Stimulated activated CD4-positive, alpha-beta T cell treated with anti-CD3 and anti-CD28 coated beads, Interleukin-12 subunit alpha, Interleukin-12 subunit beta, amount 100 ng/mL, for 4 hours (primary cell): ENCODE measurements around the gene LCN12.

ENCODE experiments used
- DNase-seq: peaks from one replicate; pipeline ENCODE4 v3.0.0-alpha.2; 2020

LCN12 gene

DNA sequence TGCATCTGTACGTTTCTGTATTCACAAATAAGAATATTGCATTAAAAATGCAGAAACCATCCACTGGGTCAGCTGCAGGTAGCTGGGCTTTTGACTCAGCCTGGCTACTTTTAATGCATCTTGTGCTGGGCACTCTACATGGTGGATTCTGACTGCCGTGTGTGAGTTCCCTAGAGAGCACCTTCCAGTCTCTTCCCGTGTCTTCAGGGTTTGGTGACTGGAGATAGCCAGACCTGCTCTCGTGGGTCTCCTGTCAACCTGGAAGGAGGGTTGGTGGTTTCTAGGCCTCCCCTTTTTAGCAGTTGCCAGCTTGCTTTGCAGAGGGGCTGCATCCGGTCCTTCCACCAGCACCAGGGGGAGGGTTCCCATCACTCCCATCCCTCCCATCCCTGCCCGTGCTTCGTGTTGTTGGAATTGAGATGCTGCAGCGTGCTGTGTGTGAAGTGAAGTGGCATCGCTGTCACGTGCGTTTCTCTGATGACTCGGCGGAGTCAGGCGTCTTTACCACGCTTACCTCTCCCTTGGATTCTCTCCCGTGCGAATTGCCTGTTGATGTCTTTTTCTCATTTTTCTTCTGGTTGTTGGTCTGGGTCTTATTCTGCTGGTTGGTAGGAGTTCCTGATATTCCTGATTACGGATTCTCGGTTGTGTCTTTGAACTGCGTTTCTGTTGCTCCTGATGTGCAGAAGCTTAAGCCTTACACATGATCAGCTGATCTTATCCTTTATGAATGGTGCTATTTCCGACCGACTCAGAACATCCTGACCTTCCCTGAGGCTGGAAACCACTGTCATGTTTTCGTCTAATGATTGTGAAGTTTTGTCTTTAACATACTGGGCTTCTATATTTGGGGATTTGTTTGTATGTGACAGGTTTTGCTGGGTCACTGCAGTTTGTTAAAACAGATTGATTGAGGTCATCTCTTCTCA, 24.5 kb upstream of the LCN12 start:
- no peak for DNase-seq

DNA sequence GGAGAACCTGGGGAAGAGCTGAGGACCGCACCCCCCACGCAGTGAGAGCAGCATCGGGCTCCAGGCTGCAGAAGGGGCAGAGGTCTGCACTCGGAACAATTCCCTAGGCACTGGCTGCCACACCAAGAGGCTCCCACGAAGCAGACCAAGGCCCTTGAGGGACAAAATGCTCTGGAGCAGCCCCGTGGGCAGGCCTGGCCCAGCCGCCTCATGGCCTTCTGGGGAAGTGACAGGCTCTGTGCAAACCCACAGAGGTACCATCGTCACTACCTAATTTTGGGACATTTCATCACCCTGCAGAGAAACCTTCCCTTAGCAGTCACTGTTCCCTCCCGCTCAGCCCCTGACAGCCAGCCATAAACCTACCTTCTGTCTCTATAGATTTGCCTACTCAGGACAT, 23.5 kb upstream of the LCN12 start:
- no peak for DNase-seq

- DNase-seq = no peak
Measured at GRCh38 chr9:136930014-136930413, 22.1 kb upstream of the LCN12 start.

GRCh38 chr9:136931611-136932130, 20.4 kb upstream of the LCN12 start:
- no peak for DNase-seq

- no peak for DNase-seq
Measured at GRCh38 chr9:136934277-136934676, 17.8 kb upstream of the LCN12 start.

DNA sequence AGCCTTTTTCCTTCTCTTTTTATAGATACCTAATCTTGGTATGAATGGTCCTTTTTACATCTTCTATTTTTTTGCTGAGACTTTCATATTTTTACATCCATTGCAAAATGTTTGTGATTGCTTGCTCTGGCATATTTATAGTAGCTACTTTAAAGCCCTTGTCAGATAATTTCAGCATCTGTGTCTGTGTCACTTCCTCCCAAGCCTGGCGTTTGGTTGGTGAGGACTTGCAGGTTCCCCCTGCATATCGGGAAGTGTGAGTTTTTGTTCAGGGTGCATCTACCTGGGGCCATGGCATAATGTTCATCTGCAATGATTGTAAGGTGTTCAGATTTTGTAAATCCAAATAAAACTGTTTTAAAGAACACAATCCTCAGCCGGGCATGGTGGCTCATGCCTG, 16.4 kb upstream of the LCN12 start:
- DNase-seq = no peak

GRCh38 chr9:136936645-136937170, 15.4 kb upstream of the LCN12 start:
- DNase-seq = no peak

GRCh38 chr9:136937186-136938001, 14.7 kb upstream of the LCN12 start:
- no peak for DNase-seq

DNA sequence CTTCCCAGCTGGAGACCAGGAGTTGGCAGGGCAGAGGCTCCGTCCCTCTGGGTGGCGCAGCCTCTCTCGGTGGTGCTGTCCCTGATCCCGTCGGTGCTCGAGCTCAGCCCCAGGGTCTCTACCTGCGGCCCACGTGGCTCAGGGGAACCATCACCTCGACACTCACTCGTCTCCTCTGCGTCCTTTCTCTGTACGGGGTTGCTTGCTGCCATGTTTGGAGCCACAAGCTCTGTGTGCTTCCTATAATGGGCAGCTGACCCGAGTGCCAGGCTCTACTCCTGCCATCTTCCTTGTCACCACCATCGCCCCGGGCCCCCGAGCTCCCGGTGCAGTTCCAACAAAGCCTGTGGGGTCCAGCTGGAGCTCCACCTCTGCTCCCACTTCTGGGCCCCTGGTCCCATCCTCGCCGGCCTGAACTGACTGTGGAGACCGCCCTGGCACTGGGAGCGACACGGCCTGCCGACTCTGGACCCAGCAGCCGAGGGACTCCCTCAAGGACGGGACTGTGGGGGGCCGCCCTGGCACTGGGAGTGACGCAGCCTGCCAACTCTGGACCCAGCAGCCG, 12.6 kb upstream of the LCN12 start:
- no peak for DNase-seq

DNA sequence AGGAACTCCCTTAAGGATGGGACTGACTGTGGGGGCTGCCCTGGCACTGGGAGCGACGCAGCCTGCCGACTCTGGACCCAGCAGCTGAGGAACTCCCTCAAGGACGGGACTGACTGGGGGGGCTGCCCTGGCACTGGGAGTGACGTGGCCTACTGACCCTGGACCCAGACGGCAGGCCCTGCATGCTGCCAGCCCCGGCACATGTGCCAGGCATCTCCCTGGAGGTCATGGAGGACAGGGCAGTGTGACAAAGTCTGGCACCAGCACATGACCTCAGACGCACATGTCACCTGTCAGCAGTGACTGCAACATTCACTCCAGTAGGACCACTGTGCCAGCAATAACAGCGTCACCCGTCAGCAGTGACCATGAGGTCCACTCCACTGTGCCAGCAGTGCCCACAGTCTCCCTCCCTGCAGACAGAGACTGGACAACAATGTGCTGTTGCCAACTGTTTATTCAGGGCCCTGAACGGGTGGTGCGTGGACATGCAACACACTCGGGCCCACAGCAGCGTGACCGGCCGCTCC, 12.0 kb upstream of the LCN12 start:
- DNase-seq = no peak

DNA sequence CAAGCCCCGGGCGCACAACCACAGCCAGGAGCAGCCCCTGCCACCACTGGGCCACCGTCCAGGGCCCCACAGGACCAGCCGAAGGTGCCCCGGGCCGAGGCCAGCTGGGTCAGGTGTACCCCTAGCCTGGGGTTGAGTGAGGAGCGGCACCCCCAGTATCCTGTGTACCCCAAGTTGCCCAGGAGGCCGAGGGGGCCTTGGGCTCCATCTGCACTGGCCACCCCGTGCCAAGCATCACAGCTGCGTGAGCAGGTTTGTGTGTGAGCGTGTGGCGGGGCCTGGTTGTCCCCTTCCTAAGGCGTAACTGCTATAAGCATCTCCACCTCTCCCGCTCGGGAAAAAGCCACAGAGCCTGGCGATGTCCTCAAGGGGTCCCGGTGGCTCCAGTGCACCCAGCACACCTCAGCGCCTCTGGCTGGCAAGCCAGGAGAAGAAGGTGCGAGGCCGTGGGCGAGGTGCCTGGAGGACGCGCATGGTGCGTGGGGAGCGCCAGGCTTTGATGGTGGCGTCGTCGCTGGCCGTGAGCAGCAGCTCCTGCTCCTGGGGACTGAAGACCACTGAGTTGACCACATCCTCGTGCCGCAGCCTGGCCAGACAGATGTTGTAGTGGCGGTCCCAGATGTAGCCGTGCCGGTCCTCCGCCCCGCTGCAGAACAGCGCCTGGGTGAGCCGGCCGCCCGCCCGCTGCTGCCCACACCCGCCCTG, 11.4 kb upstream of the LCN12 start:
- no peak for DNase-seq

- no peak for DNase-seq
Measured at GRCh38 chr9:136941231-136942111, 10.6 kb upstream of the LCN12 start.

DNA sequence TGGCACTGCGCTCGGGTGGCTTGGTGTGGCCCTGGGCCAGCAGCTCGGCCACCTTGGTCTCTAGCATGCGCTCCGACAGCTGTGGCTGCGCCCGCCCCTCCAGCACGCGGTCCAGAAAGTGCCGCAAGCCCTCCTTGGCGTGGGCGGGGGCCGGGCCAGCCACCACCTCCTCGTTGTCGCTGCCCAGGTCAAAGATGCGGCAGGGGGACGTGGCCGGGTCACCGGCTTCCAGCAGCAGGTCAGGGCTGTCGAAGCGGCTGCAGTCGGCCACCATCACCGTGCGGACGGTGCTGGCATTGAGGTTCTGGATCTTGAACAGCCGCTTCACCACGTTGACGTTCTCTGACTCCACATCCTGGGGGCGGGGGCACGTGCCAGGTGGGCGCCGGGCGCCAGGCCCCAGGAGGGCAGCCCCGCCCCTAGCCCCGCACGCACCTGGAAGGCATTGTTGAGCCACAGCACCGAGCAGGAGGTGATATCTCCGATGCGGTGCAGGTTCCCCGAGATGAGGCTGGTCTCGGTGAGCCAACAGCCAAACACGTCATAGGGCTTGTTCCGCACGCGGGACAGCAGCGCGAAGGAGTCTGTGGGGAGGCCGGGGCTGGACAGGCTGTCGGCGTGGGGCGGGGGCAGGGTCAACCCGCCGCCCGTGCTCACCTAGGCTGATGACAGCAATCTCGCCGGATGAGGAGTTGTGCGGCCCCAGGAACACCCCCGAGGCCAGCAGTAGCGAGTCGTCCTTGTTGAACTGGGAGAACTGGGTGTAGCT, 9.8 kb upstream of the LCN12 start:
- no peak for DNase-seq

- DNase-seq = no peak
Measured at GRCh38 chr9:136942881-136943230, 9.2 kb upstream of the LCN12 start.

DNA sequence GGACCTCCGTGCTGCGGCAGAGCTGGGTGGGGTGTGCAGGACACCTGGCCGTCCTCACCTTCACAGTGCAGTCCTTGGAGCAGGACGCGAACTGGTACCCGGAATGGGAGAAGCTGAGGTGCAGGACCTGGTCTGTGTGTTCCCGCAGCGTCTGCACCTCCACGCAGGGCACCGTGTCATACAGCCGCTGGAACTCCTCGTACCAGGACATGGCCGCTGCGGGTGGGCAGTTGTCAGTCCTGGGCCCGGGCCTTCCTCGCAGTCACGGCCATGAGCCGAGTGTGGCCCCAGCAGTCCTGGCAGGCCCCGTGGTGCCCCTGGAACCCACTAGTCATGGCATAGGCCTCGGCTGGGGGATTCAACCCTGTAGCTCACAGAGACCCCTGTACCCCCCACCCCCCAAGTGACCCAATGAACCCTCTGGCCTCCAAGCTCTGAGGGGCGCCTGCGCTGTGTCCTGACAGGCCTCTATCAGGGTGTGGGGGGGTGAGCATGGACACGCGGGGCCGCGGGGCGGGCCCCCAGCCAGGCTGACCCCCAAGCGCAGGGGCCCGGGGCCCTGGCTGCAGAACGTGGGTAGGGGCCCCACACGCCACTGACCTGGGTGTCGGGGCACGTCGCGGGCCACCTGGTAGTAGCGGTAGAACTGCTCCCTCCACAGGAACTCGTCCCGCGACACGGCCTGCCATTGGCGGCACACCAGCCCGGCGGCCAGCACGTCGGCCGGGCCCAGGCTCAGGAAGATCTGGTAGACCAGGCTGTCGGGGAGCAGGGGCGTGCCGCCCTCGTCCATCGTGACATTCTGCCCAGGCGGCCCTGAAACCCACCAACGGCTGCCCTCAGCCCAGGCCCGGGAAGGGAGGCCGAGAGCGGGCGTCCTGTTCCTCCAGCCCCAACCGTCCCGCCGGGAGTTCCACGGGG, 8.5 kb upstream of the LCN12 start:
- peak; percentile 32 for DNase-seq

DNA sequence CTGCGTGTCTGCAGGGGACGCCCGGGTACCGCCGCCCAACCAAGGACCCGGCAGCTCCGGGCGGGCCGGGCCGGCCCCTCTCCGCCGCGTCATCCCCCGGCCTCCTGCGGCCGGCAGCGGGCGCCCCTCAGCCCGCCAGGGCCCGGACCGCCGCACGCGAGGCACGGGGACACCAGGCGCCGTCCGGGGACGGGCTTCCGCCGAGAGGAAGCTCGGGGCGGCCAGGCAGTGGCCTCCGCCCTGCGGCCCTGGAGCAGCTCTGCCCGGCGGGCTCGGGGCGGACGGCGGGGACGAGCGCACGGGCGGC, 7.9 kb upstream of the LCN12 start:
- no peak for DNase-seq

- peak; percentile 94 for DNase-seq
Measured at GRCh38 chr9:136944519-136945332, 7.3 kb upstream of the LCN12 start, which contains the start of the genes C8G and FBXW5. Gene C8G, plus strand, starts transcription at chr9:136945243. Its CDS starts 78 bp downstream, at chr9:136945321. Gene FBXW5, minus strand, starts transcription at chr9:136944738. Its CDS starts 655 bp downstream, at chr9:136944083.
